GOT3 (cell line): Measurements from ENCODE around the gene OR6M1.

Experiments used
- DNase-seq: peaks from one replicate; lab custom pipeline; 2025; ENCODE audit warnings: mixed read lengths; lab: John Stamatoyannopoulos, UW

The OR6M1 gene

GRCh38 chr11:123806249-123806648 is at the start of gene OR6M1:
Gene OR6M1 (minus strand): TSS chr11:123806349. CDS start chr11:123806349, 0 bp downstream.
- DNase-seq, result no peak

GRCh38 chr11:123853038-123853437 is 46.9 kb upstream of the OR6M1 start:
- DNase-seq, result no peak

- DNase-seq, result no peak
Observed at GRCh38 chr11:123852321-123852720, 46.2 kb upstream of the OR6M1 start.

- DNase-seq, result no peak
Observed at GRCh38 chr11:123851110-123851509, 45.0 kb upstream of the OR6M1 start.

- no peak for DNase-seq
Observed at GRCh38 chr11:123841174-123841573, 35.0 kb upstream of the OR6M1 start.

- DNase-seq, result no peak
Observed at GRCh38 chr11:123839131-123839530, 33.0 kb upstream of the OR6M1 start.

- no peak for DNase-seq
Observed at GRCh38 chr11:123838659-123839058, 32.5 kb upstream of the OR6M1 start.

GRCh38 chr11:123838199-123838598 is 32.0 kb upstream of the OR6M1 start:
- DNase-seq, result no peak

GRCh38 chr11:123833095-123833494 is 26.9 kb upstream of the OR6M1 start:
- no peak for DNase-seq

GRCh38 chr11:123829745-123830144 is 23.6 kb upstream of the OR6M1 start:
- DNase-seq, result no peak

GRCh38 chr11:123822599-123822998 is 16.4 kb upstream of the OR6M1 start:
- no peak for DNase-seq

- no peak for DNase-seq
Observed at GRCh38 chr11:123822032-123822431, 15.9 kb upstream of the OR6M1 start.

- DNase-seq, result no peak
Observed at GRCh38 chr11:123815122-123815521, 9.0 kb upstream of the OR6M1 start.

- DNase-seq, result no peak
Observed at GRCh38 chr11:123801765-123802164, 4.4 kb downstream of the OR6M1 start.

- DNase-seq, result no peak
Observed at GRCh38 chr11:123800036-123800435, 6.1 kb downstream of the OR6M1 start.

GRCh38 chr11:123799438-123799837 is 6.7 kb downstream of the OR6M1 start:
- no peak for DNase-seq

GRCh38 chr11:123798513-123799252 is 7.5 kb downstream of the OR6M1 start:
- DNase-seq, result no peak

GRCh38 chr11:123798079-123798478 is 8.1 kb downstream of the OR6M1 start:
- no peak for DNase-seq

- no peak for DNase-seq
Observed at GRCh38 chr11:123797541-123797940, 8.6 kb downstream of the OR6M1 start.

- no peak for DNase-seq
Observed at GRCh38 chr11:123797114-123797513, 9.0 kb downstream of the OR6M1 start.

- DNase-seq, result no peak
Observed at GRCh38 chr11:123796226-123796625, 9.9 kb downstream of the OR6M1 start.

GRCh38 chr11:123783536-123783935 is 22.6 kb downstream of the OR6M1 start:
- no peak for DNase-seq

GRCh38 chr11:123778511-123778910 is 27.6 kb downstream of the OR6M1 start:
- DNase-seq, result no peak
